Activated CD4-positive, alpha-beta T cell treated with anti-CD3 and anti-CD28 coated beads, Interleukin-2, amount 50 U/mL, for 1 hour (primary cell): ENCODE measurements around the gene YLPM1.

Experiments used
- DNase-seq: peaks from one replicate; pipeline ENCODE4 v3.0.0-alpha.2; 2020

Gene YLPM1

GRCh38 chr14:74793506-74794155 is 30.5 kb downstream of the YLPM1 start:
- no peak for DNase-seq

GRCh38 chr14:74794947-74795346 is 31.8 kb downstream of the YLPM1 start:
- DNase-seq, result no peak

DNA sequence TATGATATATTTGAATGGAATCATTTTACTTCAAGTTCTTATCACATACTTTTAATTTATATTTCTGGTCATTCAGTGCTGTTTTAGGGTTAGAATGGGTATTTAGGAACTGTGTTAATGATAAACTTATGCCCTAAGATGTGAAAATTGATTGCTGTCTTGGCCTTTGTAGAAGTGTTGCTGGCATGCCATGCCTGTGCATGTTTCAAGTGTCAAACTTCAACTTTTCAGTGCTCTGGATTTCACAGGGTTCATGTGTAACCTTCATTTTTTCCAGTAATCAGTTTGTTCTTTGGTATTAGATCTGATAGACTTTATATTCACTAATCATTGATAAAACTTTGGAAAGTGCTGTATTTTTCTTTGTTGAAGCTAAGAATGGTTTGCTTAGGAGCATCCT is 36.6 kb downstream of the YLPM1 start:
- DNase-seq, result no peak

- no peak for DNase-seq
Observed at GRCh38 chr14:74800780-74801179, 37.7 kb downstream of the YLPM1 start.

- no peak for DNase-seq
Observed at GRCh38 chr14:74801396-74801795, 38.3 kb downstream of the YLPM1 start.

DNA sequence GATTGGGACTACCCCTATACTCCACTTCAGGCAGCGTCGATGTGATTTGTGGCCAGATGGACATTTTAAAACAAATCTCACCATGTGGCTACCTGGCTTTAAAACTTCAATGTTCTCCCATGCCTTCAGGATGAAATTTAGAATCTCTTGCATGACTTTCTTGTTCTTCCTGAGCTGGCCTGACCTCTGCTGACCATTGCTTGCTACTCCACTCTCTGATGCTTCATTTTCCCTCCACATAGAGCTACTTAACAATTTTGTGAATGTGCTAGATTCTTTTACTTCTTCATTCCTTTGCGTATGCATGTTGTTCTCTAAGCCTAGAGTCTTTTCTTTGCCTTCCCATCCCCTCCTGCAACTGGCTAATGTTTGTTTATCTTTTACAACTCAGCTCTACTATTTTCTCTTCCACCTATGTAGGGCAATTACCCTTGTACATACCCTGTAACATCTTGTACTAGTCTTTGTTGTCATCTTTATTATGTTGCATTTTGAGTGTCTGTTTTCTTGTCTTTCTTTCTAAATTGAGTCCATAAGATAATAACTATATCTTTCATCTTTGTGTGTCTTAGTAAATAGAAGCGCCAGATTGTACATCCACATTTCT is 41.2 kb downstream of the YLPM1 start:
- DNase-seq, result peak; percentile 11

DNA sequence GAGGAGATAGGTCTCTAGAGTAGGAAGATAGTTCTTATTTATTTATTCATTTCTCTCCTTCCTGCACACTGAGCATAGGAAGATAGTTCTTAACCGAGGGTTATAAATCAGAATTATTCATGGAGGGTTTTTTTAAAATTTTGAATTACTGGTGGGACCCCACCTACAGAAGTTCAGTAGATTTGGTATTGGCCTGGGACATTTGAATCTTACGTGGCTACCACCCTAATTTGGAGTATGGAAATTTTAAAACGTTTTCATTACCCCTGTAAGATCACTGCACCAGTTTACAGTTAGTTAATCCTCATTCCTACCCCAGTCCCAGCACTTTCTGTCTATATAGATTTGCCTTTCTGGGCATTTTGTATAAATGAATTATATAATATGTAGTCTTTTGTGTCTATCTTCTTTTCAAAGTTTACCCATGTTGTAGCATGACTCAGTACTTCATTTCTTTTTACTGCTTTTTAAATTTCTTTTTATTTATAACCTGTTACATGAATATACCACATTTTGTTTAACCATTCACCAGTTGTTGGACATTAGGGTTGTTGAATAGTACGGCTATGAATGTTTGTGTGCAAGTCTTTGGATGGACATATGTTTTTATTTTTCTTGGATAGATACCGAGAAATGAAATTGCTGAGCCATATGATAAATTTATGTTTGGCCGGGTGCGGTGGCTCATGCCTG is 44.9 kb downstream of the YLPM1 start:
- DNase-seq, result no peak

GRCh38 chr14:74816124-74816523 is 53.0 kb downstream of the YLPM1 start:
- DNase-seq, result no peak

GRCh38 chr14:74820288-74820687 is 57.2 kb downstream of the YLPM1 start:
- no peak for DNase-seq

- no peak for DNase-seq
Observed at GRCh38 chr14:74821267-74821915, 58.3 kb downstream of the YLPM1 start.

DNA sequence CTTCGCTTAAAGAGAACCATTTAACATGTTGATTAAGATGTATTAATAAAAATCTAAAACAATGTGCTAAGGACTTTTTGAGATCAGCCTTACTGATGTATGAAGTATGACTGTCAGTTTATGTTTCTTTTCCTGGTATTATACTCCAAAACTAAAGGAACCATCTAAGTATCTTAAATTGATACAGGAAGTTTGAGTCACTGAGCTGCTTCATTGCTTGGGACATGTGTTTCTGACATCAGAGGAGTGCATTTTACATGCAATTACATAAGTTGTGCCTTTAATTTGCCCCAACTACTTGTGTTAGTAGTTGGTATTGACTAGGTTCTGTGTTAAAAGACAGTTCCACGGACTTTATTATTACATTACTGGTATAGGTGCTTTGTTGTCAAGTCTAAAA is 61.9 kb downstream of the YLPM1 start:
- DNase-seq, result no peak

GRCh38 chr14:74826574-74826973 is 63.5 kb downstream of the YLPM1 start:
- DNase-seq, result no peak

- no peak for DNase-seq
Observed at GRCh38 chr14:74829251-74829650, 66.1 kb downstream of the YLPM1 start.

GRCh38 chr14:74832849-74833248 is 69.7 kb downstream of the YLPM1 start:
- no peak for DNase-seq

DNA sequence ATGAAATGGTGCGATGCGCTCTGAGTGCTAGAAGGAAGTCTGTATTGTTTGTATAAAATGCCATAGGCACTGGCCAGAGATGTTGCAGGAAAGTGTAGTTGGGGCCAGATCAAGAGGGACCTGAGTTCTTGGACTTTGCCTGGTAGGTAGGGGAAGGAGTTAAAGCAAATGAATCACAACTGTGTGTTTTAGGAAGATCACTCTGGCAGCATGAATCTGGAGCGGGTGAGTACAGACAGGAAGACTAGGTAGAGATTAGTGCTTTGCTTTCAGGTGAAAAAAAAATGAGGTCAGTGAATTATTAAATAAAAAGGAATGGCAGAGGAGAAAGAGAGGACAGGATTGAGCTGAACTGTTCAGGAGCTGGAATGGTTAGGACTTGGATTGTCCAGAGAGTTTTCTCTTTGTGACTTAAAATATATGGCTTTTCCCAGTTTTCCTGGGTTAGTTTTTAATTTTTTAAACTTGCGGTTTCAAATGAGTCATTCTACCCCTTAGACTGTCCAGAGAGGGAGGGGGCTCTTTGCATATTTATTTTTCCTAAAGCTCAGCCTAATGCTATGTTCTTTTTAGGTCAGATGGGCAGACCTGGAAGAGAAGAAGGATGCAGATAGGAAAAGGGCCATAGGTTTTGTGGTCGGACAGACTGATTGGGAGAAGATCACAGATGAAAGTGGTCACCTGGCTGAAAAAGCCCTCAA is 71.7 kb downstream of the YLPM1 start:
- no peak for DNase-seq

DNA sequence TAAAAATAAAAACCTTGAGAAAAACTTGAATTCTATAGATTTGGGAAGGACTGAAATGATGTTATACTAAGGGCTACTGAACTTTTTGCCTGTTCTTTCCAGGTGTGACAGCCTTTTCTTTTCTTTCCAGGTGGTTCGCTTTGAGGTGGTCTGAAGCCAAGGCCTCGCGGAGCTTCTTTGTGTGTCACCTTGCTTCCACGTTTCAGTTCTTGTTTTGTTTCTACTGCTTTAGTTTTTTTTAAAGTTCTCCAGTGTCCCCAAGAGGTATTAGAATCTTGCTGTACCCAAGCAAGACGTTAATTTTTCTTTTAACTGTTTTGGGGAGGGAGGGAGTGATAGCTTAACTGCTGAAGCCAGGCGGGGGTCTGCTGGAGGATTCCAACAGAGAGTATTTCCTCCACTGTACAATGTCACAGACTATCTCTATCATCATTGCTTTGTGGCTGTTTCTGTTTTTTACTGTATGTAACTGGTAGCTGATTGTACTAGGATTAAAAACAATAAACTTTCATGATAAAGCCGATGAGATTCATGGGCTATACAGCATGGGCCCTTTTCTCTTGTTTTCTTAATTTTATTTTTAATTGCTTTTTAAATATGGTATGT is 72.6 kb downstream of the YLPM1 start:
- no peak for DNase-seq

- DNase-seq, result no peak
Observed at GRCh38 chr14:74836251-74836960, 73.3 kb downstream of the YLPM1 start.

DNA sequence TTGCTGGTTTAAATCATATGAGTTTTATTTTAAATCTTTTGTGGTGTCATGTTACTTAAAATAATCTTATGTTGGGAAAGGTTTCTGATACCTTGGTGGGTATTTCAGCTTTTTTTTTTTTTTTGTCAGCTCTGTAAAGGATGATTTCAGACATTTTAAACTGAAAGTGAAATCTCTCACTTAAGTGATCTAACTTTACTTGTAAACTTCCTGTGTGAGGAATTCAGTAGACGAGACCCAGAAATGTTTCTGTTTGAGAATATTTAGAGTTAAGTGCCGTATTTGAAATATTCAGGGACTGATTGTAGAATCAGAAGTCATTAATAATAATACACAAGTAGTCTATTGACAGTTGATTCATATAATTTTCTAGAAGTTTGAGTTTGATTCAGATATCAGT is 75.0 kb downstream of the YLPM1 start:
- no peak for DNase-seq

DNA sequence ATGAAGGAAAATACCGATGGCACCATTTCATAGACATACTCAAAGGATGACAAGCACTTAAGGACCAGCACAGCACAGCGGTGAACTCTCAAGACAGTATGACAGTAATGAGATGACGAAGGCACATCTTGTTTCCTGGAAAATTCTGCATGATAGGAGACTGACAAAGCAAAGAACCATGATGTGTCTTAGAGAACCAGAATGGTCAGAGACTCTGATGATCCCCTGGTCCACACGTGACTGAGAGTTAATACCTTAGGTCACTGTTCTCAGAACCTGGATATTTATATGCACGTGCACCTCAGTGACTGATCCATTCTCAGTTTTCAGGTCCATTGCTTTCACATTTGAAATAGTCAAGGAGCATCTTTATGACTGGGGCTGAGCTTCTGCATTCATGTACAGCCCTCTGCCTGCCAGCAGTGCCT is 77.5 kb downstream of the YLPM1 start:
- DNase-seq, result no peak

- no peak for DNase-seq
Observed at GRCh38 chr14:74841230-74842207, 78.4 kb downstream of the YLPM1 start.

DNA sequence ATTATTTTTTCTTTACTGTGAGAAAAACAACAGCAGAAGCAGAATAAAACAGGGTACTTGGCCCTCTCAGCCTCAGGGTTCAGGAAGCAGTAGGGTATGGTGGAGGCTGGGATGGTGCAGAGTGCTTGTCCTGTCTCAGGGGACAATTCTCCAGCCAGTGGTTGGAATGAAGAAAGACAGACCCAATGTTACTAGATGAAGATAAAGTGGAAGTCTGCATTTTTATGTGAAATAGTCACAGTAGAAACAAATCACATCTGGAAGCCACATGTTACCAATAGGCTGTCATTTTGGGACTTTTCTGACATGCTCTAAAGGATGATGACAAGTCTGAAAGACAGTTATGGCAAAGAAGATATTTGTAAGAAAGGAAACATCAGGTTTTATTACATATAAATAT is 80.5 kb downstream of the YLPM1 start:
- no peak for DNase-seq
